ENCODE results near the gene FLCN.
"Not testable (repeated sequence)": the region's sequence is repeated elsewhere in the genome, so short reads cannot be mapped to it uniquely, and the experiment has no call there.

The FLCN gene

GRCh38 chr17:17237026-17237799 lies at the start of gene FLCN:
Gene FLCN (minus strand): TSS chr17:17237168. CDS start chr17:17228137, 9,031 bp downstream.
- in situ Hi-C loops (cut with MboI; ENCODE audit: low sequenced_read_pairs) = no loop called here

- in situ Hi-C loops (cut with MboI; ENCODE audit: low sequenced_read_pairs) = no loop called here
Measured at GRCh38 chr17:17285951-17286350, 49.0 kb upstream of the FLCN start.

- in situ Hi-C loops (cut with MboI; ENCODE audit: low sequenced_read_pairs) = no loop called here
Measured at GRCh38 chr17:17280613-17281549, 43.9 kb upstream of the FLCN start, which contains the start of gene COPS3. Gene COPS3 (minus strand): TSS chr17:17281246. CDS start chr17:17281186, 60 bp downstream.

GRCh38 chr17:17279316-17279715 lies 42.3 kb upstream of the FLCN start:
- in situ Hi-C loops (cut with MboI; ENCODE audit: low sequenced_read_pairs) = no loop called here

GRCh38 chr17:17277431-17277830 lies 40.5 kb upstream of the FLCN start:
- in situ Hi-C loops (cut with MboI; ENCODE audit: low sequenced_read_pairs) = not testable (repeated sequence)

- in situ Hi-C loops (cut with MboI; ENCODE audit: low sequenced_read_pairs) = no loop called here
Measured at GRCh38 chr17:17275971-17276370, 39.0 kb upstream of the FLCN start.

GRCh38 chr17:17269926-17270773 lies 33.2 kb upstream of the FLCN start:
- in situ Hi-C loops (cut with MboI; ENCODE audit: low sequenced_read_pairs) = no loop called here

- in situ Hi-C loops (cut with MboI; ENCODE audit: low sequenced_read_pairs) = no loop called here
Measured at GRCh38 chr17:17264430-17264829, 27.5 kb upstream of the FLCN start.

- in situ Hi-C loops (cut with MboI; ENCODE audit: low sequenced_read_pairs) = no loop called here
Measured at GRCh38 chr17:17258998-17259397, 22.0 kb upstream of the FLCN start.

- in situ Hi-C loops (cut with MboI; ENCODE audit: low sequenced_read_pairs) = no loop called here
Measured at GRCh38 chr17:17258011-17258410, 21.0 kb upstream of the FLCN start.

- in situ Hi-C loops (cut with MboI; ENCODE audit: low sequenced_read_pairs) = no loop called here
Measured at GRCh38 chr17:17256316-17256715, 19.3 kb upstream of the FLCN start.

- in situ Hi-C loops (cut with MboI; ENCODE audit: low sequenced_read_pairs) = not testable (repeated sequence)
Measured at GRCh38 chr17:17255689-17256088, 18.7 kb upstream of the FLCN start.

- in situ Hi-C loops (cut with MboI; ENCODE audit: low sequenced_read_pairs) = no loop called here
Measured at GRCh38 chr17:17254036-17254435, 17.1 kb upstream of the FLCN start.

GRCh38 chr17:17253406-17253805 lies 16.4 kb upstream of the FLCN start:
- in situ Hi-C loops (cut with MboI; ENCODE audit: low sequenced_read_pairs) = no loop called here

GRCh38 chr17:17252149-17252661 lies 15.2 kb upstream of the FLCN start:
- in situ Hi-C loops (cut with MboI; ENCODE audit: low sequenced_read_pairs) = no loop called here

GRCh38 chr17:17246879-17247278 lies 9.9 kb upstream of the FLCN start:
- in situ Hi-C loops (cut with MboI; ENCODE audit: low sequenced_read_pairs) = no loop called here

- in situ Hi-C loops (cut with MboI; ENCODE audit: low sequenced_read_pairs) = no loop called here
Measured at GRCh38 chr17:17243163-17243562, 6.2 kb upstream of the FLCN start.

GRCh38 chr17:17242246-17242645 lies 5.3 kb upstream of the FLCN start:
- in situ Hi-C loops (cut with MboI; ENCODE audit: low sequenced_read_pairs) = no loop called here

GRCh38 chr17:17241656-17242055 lies 4.7 kb upstream of the FLCN start:
- in situ Hi-C loops (cut with MboI; ENCODE audit: low sequenced_read_pairs) = no loop called here

GRCh38 chr17:17239832-17240231 lies 2.9 kb upstream of the FLCN start:
- in situ Hi-C loops (cut with MboI; ENCODE audit: low sequenced_read_pairs) = no loop called here
